Upper lobe of left lung (tissue), 4 donors: Measurements from ENCODE around the gene INTS12.
"Not testable (repeated sequence)": the region's sequence is repeated elsewhere in the genome, so short reads cannot be mapped to it uniquely, and the experiment has no call there.

Experiments
- CTCF ChIP-seq, 6 experiments: fragments of 450-650 bp in 4 of 6; fragments of 200-600 bp in 2 of 6; sonication (generic) in 2 of 6; IDR thresholded peaks; one replicate each; pipeline ENCODE4 v1.5.1; 2016 to 2019; ENCODE audit warnings: antibody characterized with exemption in 6 of 6
- POLR2A ChIP-seq, 4 donors: fragments of 450-650 bp; IDR thresholded peaks; one replicate each; pipeline ENCODE4 v1.5.1; 2016 to 2017; ENCODE audit warnings: antibody characterized with exemption in 4 of 4, mild to moderate bottlenecking in 2 of 4

GRCh38 chr4:105735217-105735616, 26.7 kb upstream of the INTS12 start:
- TF ChIP-seq POLR2A, CTCF (IDR thresholded peaks at IDR 0.05): not testable (repeated sequence)
